Esophagus squamous epithelium (tissue), 4 donors: ENCODE measurements around the gene MOB3B.

Source experiments
- POLR2A ChIP-seq, 4 donors: fragments of 450-650 bp; IDR thresholded peaks; one replicate each; pipeline ENCODE4 v1.6.1; 2017; ENCODE audit warnings: antibody characterized with exemption in 4 of 4, mild to moderate bottlenecking in 4 of 4, moderate library complexity in 3 of 4
- TF ChIP-seq, protein P1 (sequence below), 6 experiments: fragments of 450-650 bp in 4 of 6; fragments of 200-600 bp in 2 of 6; sonication (generic) in 2 of 6; IDR thresholded peaks; one replicate each; pipeline ENCODE4 v1.5.1; 2016 to 2019; ENCODE audit warnings: antibody characterized with exemption in 6 of 6, mild to moderate bottlenecking in 4 of 6, moderate library complexity in 4 of 6

DNA sequence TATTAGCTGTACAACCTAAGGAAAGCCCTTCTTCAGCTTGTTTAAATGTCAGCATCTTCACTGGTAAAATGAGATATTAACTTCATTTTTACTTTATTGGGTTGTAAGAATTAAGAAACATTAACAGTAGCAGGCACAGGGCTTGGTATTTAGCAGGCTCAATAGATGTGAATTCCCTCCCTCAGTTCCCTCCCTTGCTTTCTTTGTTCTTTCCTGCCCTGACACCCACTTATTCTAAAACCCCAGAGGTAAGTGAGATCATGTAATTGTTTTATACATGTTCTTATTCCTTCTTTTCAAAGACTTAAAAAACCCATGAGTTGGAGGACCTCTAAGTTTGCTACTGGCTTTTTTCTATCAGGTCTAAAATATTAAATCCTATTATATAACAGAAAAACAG lies 78.9 kb downstream of the MOB3B start:
- TF ChIP-seq, protein P1, sequence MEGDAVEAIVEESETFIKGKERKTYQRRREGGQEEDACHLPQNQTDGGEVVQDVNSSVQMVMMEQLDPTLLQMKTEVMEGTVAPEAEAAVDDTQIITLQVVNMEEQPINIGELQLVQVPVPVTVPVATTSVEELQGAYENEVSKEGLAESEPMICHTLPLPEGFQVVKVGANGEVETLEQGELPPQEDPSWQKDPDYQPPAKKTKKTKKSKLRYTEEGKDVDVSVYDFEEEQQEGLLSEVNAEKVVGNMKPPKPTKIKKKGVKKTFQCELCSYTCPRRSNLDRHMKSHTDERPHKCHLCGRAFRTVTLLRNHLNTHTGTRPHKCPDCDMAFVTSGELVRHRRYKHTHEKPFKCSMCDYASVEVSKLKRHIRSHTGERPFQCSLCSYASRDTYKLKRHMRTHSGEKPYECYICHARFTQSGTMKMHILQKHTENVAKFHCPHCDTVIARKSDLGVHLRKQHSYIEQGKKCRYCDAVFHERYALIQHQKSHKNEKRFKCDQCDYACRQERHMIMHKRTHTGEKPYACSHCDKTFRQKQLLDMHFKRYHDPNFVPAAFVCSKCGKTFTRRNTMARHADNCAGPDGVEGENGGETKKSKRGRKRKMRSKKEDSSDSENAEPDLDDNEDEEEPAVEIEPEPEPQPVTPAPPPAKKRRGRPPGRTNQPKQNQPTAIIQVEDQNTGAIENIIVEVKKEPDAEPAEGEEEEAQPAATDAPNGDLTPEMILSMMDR (IDR thresholded peaks at IDR 0.05): no peak
- TF ChIP-seq POLR2A (IDR thresholded peaks at IDR 0.05): no peak
